DMS153 (cell line): ENCODE results near the gene IL23A.
"Not testable (repeated sequence)": the region's sequence is repeated elsewhere in the genome, so short reads cannot be mapped to it uniquely, and the experiment has no call there.

ENCODE experiments used
- DNase-seq: peaks from one replicate; lab custom pipeline; 2025; lab: John Stamatoyannopoulos, UW

The IL23A gene

GRCh38 chr12:56326126-56326525 lies 12.6 kb upstream of the IL23A start:
- no peak for DNase-seq

GRCh38 chr12:56326533-56326932 lies 12.2 kb upstream of the IL23A start:
- DNase-seq, result no peak

- DNase-seq, result no peak
These were observed 7.7 kb upstream of the IL23A start for GRCh38 chr12:56330936-56331490.

DNA sequence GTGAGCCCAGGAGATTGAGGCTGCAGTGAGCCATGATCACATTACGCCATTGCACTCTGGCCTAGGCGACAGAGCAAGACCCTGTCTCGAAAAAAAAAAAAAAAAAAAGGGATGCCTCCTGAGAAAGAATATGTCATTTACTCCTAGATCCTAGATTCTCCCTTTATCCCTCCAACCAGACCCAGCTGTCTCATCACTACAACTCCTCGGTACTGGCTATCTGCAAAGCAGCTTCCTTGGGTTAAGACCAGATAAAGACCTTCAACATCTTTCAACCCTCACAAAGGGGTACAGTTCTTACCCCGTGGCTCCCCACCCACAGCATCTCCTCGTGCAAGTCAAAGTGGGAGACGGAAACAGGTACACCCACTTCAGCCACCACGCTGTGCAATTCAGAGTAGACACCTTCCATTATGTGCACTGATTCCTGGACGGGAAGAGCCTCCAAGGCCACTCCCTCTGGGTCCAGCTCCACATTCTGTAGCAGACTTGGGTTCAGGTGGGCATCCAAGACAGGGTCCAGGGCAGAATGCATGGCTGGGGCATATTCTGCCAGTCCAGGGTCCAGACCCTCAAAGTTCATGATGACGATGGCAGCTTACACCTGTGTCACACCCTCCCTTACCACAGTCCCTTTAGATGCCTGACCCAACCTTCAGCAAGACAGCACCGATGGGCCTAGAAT lies 6.0 kb upstream of the IL23A start:
- no peak for DNase-seq

GRCh38 chr12:56333197-56333678 lies 5.4 kb upstream of the IL23A start:
- DNase-seq, result no peak

- peak; percentile 96 for DNase-seq
These were observed 4.8 kb upstream of the IL23A start, which contains the start of gene PAN2 for GRCh38 chr12:56333679-56334489. TSS of gene PAN2 (minus strand) at chr12:56334000. CDS start at chr12:56333094, 906 bp downstream.

GRCh38 chr12:56334490-56334793 lies 4.2 kb upstream of the IL23A start:
- DNase-seq, result no peak

DNA sequence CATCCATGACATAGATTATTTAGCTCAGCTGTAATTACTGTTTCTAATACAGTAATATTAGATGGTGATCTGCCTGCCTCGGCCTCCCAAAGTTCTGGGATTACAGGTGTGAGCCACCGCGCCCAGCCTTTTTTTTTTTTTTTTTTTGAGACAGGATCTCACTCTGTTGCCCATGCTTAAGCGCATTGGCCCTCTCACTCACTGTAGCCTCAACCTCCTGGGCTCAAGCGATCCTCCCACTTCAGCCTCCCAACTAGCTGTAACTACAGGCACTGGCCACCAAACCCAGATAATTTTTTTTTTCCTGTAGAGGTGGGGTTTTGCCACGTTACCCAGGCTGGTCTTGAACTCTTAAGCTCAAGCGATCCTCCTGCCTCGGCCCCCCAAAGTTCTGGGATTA lies 3.2 kb upstream of the IL23A start:
- not testable (repeated sequence) for DNase-seq

GRCh38 chr12:56336361-56337167 lies 2.1 kb upstream of the IL23A start:
- no peak for DNase-seq

DNA sequence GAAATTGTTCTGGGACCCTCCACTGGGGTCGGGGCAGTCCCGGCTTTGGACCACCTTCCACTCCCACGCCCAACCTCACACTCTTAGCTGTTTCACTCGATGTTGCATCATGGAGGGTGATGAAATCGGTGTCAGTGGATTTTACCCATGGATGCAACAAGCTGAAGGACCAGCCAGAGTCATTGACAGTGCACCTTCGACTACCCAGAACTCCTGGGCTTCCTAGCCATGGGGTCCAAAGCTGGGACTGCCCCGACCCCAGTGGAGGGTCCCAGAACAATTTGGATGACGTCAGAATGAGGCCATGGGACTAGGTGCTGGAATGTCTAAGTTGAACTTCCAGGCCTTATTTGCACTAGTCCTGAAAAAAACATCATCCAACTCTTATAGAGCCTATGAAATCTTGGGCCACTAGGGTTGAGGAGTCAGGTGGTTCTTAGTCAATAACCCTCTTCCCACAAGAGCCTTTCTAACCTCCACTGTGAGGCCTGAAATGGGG lies 882 bp upstream of the IL23A start:
- no peak for DNase-seq

DNA sequence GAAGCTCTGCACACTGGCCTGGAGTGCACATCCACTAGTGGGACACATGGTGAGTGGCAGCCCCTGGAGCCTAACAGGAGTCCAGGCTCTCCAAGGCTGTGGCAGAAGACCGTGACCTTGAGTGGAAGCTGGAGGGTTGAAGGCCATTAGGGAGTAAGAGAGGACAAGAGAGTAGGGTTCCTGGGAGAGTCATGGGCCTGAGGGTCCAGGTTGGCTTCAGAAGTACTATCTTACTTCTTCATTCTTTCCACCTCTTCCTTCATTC lies 406 bp downstream of the IL23A start:
- no peak for DNase-seq

GRCh38 chr12:56341616-56342015 lies 2.9 kb downstream of the IL23A start:
- no peak for DNase-seq

DNA sequence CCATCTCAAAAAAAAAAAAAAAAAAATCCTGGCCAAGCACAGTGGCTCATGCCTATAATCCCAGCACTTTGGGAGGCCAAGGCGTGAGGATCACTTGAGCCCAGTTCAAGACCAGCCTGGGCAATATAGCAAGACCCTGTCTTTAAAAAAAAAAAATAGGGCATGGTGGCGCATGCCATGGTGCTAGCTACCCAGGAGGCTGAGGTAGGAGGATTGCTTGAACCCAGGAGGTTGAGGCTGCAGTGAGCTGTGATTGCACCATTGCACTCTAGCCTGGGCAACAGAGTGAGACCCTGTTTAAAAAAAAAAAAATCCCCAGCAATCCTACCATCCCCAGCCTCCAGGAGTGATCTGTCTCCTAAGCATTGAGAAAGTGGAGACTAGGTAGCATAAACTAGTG lies 3.6 kb downstream of the IL23A start:
- DNase-seq, result not testable (repeated sequence)

- DNase-seq, result no peak
These were observed 8.0 kb downstream of the IL23A start for GRCh38 chr12:56346675-56347074.

DNA sequence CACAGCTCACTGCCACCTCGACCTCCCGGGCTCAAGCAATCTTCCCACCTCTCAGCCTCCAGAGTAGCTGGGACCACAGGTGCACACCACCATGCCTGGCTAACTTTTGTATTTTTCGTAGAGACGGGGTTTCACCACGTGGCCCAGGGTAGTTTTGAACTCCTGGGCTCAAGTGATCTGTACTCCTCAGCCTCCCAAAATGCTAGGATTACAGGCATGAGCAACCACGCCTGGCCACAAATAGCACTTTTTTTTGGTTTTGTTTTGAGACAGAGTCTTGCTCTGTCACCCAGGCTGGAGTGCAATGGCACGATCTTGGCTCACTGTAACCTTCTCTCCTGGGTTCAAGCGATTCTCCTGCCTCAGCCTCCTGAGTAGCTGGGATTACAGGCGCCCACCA lies 8.6 kb downstream of the IL23A start:
- DNase-seq, result not testable (repeated sequence)

DNA sequence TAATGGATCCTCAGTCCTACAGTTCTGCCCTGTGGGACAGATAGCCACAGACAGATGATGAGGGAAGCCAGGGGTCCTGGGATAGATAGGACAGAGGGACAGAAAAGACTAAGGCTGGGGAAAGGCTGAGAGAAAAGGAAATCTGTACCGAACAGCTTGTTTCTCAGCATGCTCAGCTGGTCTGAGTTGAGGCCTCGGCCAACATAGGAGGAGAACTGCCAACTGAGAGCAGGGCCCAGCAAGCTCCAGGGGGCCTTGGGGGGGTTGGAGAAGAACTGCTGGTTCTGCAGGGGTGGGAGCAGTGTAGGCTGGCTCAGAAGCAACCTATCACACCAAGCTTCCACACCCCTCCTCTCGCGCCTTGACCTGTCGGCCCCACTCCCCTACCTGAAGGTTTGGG lies 10.1 kb downstream of the IL23A start:
- no peak for DNase-seq

DNA sequence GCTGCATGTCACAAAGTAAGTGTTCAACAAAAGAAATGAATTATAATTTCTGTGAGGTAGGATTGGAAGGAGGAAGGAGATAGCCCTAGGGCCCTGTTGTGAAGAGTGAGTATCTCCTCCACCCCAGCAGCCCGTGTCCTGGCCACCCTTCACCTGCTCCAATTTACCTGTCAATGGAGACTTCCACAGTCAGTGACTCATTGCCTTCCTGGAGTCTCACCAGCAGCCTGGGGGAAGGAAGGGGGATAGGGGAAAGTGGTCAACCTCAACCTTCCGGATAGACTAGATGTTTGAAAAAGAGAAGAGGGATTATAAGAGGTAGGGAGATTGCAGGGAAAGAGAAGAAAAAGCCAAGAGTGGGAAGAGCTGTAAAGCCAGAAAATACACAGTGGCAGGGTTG lies 12.0 kb downstream of the IL23A start:
- DNase-seq, result no peak

DNA sequence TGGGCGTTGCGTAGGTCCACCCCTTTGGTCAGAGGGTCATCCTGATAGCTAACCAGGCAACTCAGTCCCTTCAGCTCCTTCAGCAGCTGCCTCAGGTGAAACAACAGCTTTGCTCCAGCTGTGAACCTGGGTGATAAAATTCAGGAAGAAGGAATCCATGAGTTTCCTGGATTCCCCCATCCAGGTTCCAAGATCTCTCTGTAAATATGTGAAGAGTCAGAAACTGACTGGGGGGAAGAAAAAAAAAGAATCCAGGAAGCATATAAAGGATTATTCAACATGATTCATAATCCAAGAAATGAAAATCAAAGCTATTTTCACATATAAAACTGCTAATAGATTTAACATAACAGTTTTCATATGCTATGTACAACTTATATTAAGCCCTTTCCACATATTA lies 12.6 kb downstream of the IL23A start:
- no peak for DNase-seq

GRCh38 chr12:56358836-56359532 lies 20.3 kb downstream of the IL23A start:
- DNase-seq, result no peak

- peak; percentile 98 for DNase-seq
These were observed 21.4 kb downstream of the IL23A start, which contains the start of gene STAT2 for GRCh38 chr12:56359851-56360767. TSS of gene STAT2 (minus strand) at chr12:56360107. CDS start at chr12:56356571, 3,536 bp downstream.
